CD4-positive, alpha-beta memory T cell (primary cell): Measurements from ENCODE around the gene CHRNA10. TPM values are rescaled to one million over a fixed set of nuclear protein-coding genes. Genes with fewer than 3 reads are reported as not detected.
"Not testable (repeated sequence)": the region's sequence is repeated elsewhere in the genome, so short reads cannot be mapped to it uniquely, and the experiment has no call there.

ENCODE experiments used
- CTCF ChIA-PET: fragments of 350-600 bp; sonication (Branson Sonifier 250); formaldehyde crosslinking; loops from one replicate; lab custom pipeline; 2021; ENCODE audit warnings: inconsistent platforms; ENCODE audit not compliant: partially characterized antibody; lab: Charles Lee
- POLR2A ChIA-PET: fragments of 350-600 bp; sonication (Branson Sonifier 250); formaldehyde crosslinking; loops from one replicate; lab custom pipeline; 2021; ENCODE audit not compliant: partially characterized antibody; lab: Charles Lee
- DNase-seq, 5 donors: peaks; one replicate each; pipeline versions ENCODE4 v3.0.0 to v3.0.0-alpha.2; 2020 to 2022; ENCODE audit warnings: mixed read lengths in 1 of 5
- H3K27ac ChIP-seq: one replicate; pipeline ENCODE4 v1.7.0; 2013; ENCODE audit warnings: low read depth, low read length
- H3K27me3 ChIP-seq: 2 replicates; pipeline ENCODE4 v1.7.0; 2013; ENCODE audit warnings: mild to moderate bottlenecking, low read length, moderate library complexity; ENCODE audit not compliant: insufficient read depth
- H3K36me3 ChIP-seq: 2 replicates; pipeline ENCODE4 v1.7.0; 2013; ENCODE audit warnings: mild to moderate bottlenecking, low read length, moderate library complexity; ENCODE audit not compliant: insufficient read depth
- H3K4me1 ChIP-seq: 2 replicates; pipeline ENCODE4 v1.7.0; 2013; ENCODE audit warnings: mild to moderate bottlenecking, low read length, moderate library complexity; ENCODE audit not compliant: insufficient read depth
- H3K4me3 ChIP-seq, 2 donors: one replicate each; pipeline ENCODE4 v1.7.0; 2013; ENCODE audit warnings: low read length in 2 of 2, mild to moderate bottlenecking in 1 of 2
- H3K9me3 ChIP-seq, 2 donors: one replicate each; pipeline ENCODE4 v1.7.0; 2013; ENCODE audit warnings: low read length in 2 of 2, control low read depth in 1 of 2; ENCODE audit not compliant: control insufficient read depth in 1 of 2
- H3K27ac Mint-ChIP-seq, 7 donors: one replicate each; pipeline ENCODE4 v1.8.0; 2020 to 2021; ENCODE audit warnings: mixed read lengths in 7 of 7, mild to moderate bottlenecking in 6 of 7, inconsistent platforms in 3 of 7, moderate library complexity in 3 of 7
- H3K27me3 Mint-ChIP-seq, 2 donors: one replicate each; pipeline ENCODE4 v1.8.0; 2020 to 2021; ENCODE audit warnings: mixed read lengths in 2 of 2
- H3K36me3 Mint-ChIP-seq, 2 donors: one replicate each; pipeline ENCODE4 v1.8.0; 2020 to 2021; ENCODE audit warnings: mixed read lengths in 2 of 2, inconsistent platforms in 1 of 2, mild to moderate bottlenecking in 1 of 2
- H3K4me1 Mint-ChIP-seq, 4 donors: one replicate each; pipeline ENCODE4 v1.8.0; 2020 to 2021; ENCODE audit warnings: mixed read lengths in 4 of 4, mild to moderate bottlenecking in 1 of 4
- H3K4me3 Mint-ChIP-seq, 8 donors: one replicate each; pipeline ENCODE4 v1.8.0; 2020 to 2021; ENCODE audit warnings: mixed read lengths in 8 of 8, mild to moderate bottlenecking in 7 of 8, moderate library complexity in 6 of 8, inconsistent platforms in 3 of 8
- H3K9me3 Mint-ChIP-seq, 8 donors: one replicate each; pipeline ENCODE4 v1.8.0; 2020 to 2021; ENCODE audit warnings: mixed read lengths in 8 of 8, mild to moderate bottlenecking in 5 of 8, inconsistent platforms in 3 of 8, moderate library complexity in 1 of 8
- intact Hi-C: fragments of 100-400 bp; cut with micrococcal nuclease; formaldehyde crosslinking; loops from one replicate; pipeline ENCODE4 v1.15.1; 2023
- polyA plus RNA-seq, 2 donors: library from polyadenylated mRNA; unstranded; fragments of 300-500 nt; fragmentation: Illumina TruSeq; gene quantifications; one replicate each; pipeline ENCODE4 v1.2.3, GENCODE V29; 2021
- total RNA-seq, 2 experiments: library from RNA; stranded (reverse); gene quantifications; one replicate each; pipeline ENCODE4 v1.2.3, GENCODE V29; 2021

The CHRNA10 gene
- total and polyA plus RNA-seq, 4 experiments from 2014 or later = 0.11 to 5.5 (median 4.6) TPM; not detected in 1

DNA sequence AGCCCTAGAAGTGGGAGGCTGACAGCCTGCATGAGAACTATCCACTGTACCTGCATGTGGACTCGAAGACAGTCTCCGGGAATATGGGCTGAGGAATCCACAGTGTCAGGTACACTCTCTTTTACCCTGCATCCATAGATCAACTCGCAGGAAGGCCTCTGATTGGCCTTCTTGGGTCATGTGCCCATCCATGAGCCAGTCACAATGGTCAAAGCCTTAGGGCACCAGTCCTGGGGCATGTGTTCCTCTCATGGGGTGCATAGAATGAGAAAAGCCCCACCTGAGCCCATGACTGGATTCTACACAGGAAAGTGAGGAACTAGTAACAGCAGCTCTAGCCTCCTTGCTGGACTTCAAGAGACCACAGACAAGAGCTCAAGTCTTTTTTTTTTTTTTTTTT is 15.6 kb downstream of the CHRNA10 start:
- no peak overlapping the region for H3K4me3 Mint-ChIP-seq
- H3K4me1 ChIP-seq = no peaks in the 10 kb centered on the region
- CTCF ChIA-PET = no interaction called here
- no peaks in the 10 kb centered on the region for H3K27me3 ChIP-seq
- no peak overlapping the region for H3K4me3 ChIP-seq
- H3K4me1 Mint-ChIP-seq = peaks cover 0 to 2% (median 0%) of the 10 kb centered on the region in 4 donors
- DNase-seq = no peak
- H3K36me3 Mint-ChIP-seq = no peaks in the 10 kb centered on the region
- no peaks in the 10 kb centered on the region for H3K36me3 ChIP-seq
- H3K9me3 ChIP-seq = no peaks in the 10 kb centered on the region
- H3K27ac Mint-ChIP-seq = no peak overlapping the region
- H3K27ac ChIP-seq = no peak overlapping the region
- H3K9me3 Mint-ChIP-seq = no peaks in the 10 kb centered on the region
- peaks cover 13 to 16% of the 10 kb centered on the region in 2 donors for H3K27me3 Mint-ChIP-seq
- POLR2A ChIA-PET = no interaction called here
- intact Hi-C loops = no loop called here

DNA sequence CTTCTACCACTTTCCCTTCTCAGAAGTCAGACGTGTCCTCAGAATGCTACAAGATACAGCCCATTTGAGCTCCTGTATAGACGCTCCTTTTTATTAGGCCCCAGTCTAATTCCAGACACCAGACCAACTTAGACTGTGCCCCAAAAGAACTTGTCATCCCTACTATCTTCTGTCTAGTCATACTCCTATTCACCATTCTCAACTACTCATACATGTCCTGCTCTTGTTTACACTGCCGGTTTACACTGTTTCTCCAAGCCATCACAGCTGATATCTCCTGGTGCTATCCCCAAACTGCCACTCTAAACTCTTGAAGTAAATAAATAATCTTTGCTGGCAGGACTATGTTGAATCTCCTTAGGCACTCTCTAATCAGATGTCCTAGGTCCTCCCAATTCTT is 18.7 kb downstream of the CHRNA10 start:
- H3K27ac ChIP-seq, POLR2A ChIA-PET, H3K4me1 ChIP-seq, H3K4me3 Mint-ChIP-seq, H3K36me3 Mint-ChIP-seq, DNase-seq, H3K4me3 ChIP-seq, intact Hi-C loops, H3K9me3 ChIP-seq, H3K36me3 ChIP-seq, H3K27me3 ChIP-seq, CTCF ChIA-PET, H3K4me1 Mint-ChIP-seq, H3K27ac Mint-ChIP-seq, H3K9me3 Mint-ChIP-seq: not testable (repeated sequence)
- peaks cover 31% of the 10 kb centered on the region in 2 donors for H3K27me3 Mint-ChIP-seq

DNA sequence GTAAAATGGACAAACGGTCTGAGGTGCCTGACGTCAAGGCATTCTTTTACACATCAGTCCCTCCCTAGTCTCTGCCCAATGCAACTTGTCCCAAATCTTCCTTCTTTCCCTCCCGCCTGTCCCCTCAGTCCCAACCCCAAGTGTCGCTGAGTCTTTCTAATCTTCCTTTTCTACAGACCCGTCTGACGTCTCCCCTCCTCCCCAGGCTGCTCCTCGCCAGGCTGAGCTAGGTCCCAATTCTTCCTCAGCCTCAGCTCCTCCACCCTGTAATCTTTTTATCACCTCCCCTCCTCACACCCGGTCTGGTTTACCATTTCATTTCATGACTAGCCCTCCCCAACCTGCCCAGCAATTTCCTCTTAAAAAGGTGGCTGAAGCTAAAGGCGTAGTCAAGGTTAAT is 21.8 kb downstream of the CHRNA10 start:
- H3K9me3 Mint-ChIP-seq, H3K4me1 ChIP-seq, H3K27ac ChIP-seq, CTCF ChIA-PET, H3K4me3 ChIP-seq, intact Hi-C loops, DNase-seq, H3K27me3 ChIP-seq, H3K36me3 ChIP-seq, H3K9me3 ChIP-seq, H3K27ac Mint-ChIP-seq, POLR2A ChIA-PET, H3K36me3 Mint-ChIP-seq, H3K4me1 Mint-ChIP-seq: not testable (repeated sequence)
- Mint-ChIP-seq H3K4me3 (peak overlapping the region in 1 of 8 donors; percentile 30), H3K27me3 (peaks cover 40% of the 10 kb centered on the region in 2 donors)

- H3K9me3 ChIP-seq, DNase-seq, H3K9me3 Mint-ChIP-seq, intact Hi-C loops, CTCF ChIA-PET, H3K27me3 ChIP-seq, H3K36me3 Mint-ChIP-seq, H3K4me1 ChIP-seq, H3K27ac Mint-ChIP-seq, POLR2A ChIA-PET, H3K27ac ChIP-seq, H3K4me1 Mint-ChIP-seq, H3K36me3 ChIP-seq, H3K4me3 ChIP-seq, H3K4me3 Mint-ChIP-seq: not testable (repeated sequence)
- peaks cover 40 to 42% of the 10 kb centered on the region in 2 donors for H3K27me3 Mint-ChIP-seq
Measured at GRCh38 chr11:3648843-3649242, 22.3 kb downstream of the CHRNA10 start.

- H3K36me3 ChIP-seq = no peaks in the 10 kb centered on the region
- H3K27ac Mint-ChIP-seq = no peak overlapping the region
- intact Hi-C loops = no loop called here
- no peaks in the 10 kb centered on the region for H3K9me3 ChIP-seq
- peaks cover 3 to 13% (median 9%) of the 10 kb centered on the region in 4 donors for H3K4me1 Mint-ChIP-seq
- H3K27me3 Mint-ChIP-seq = peaks cover 35 to 38% of the 10 kb centered on the region in 2 donors
- ChIA-PET CTCF (no interaction called here), POLR2A (no interaction called here)
- H3K4me3 ChIP-seq = no peak overlapping the region
- no peaks in the 10 kb centered on the region for H3K36me3 Mint-ChIP-seq
- peaks cover 5% of the 10 kb centered on the region for H3K27me3 ChIP-seq
- no peak for DNase-seq
- peaks cover 10% of the 10 kb centered on the region for H3K4me1 ChIP-seq
- no peaks in the 10 kb centered on the region for H3K9me3 Mint-ChIP-seq
- no peak overlapping the region for H3K27ac ChIP-seq
- H3K4me3 Mint-ChIP-seq = no peak overlapping the region
Measured at GRCh38 chr11:3645552-3645951, 25.6 kb downstream of the CHRNA10 start.

DNA sequence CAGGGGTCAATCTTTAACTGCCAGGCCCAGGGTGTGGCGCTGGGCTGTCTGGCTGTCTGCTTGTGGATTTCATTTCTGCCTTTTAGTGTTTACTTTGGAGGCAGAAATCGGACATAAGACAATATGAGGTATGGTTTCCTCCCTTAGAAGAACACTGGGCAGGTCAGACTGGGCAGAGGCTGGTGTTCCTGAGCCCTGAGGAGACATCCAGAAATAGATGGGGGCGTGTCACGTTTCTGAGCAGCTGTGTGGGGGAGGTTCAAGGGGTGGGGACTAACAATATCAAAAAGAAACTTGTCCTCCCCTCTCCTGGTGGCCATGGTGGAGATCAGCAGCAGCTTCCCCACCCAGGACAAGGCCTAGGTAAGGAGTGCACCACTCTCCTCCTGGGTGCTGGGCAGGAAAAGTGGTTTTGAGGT is 26.4 kb downstream of the CHRNA10 start, which contains the start of gene ART1:
TSS of gene ART1 (plus strand) at position 312 of the 419 bp plus-strand sequence. CDS start 14,086 bp downstream, outside the sequence.
- H3K9me3 ChIP-seq = no peaks in the 10 kb centered on the region
- DNase-seq = no peak
- POLR2A ChIA-PET = no interaction called here
- no peak within 1 kb of the TSS for H3K27ac Mint-ChIP-seq
- peaks cover 10% of the 10 kb centered on the region for H3K4me1 ChIP-seq
- no peaks in the 10 kb centered on the region for H3K36me3 Mint-ChIP-seq
- H3K27me3 ChIP-seq = peaks cover 5% of the 10 kb centered on the region
- H3K27ac ChIP-seq = no peak within 1 kb of the TSS
- no peaks in the 10 kb centered on the region for H3K9me3 Mint-ChIP-seq
- peaks cover 31 to 34% of the 10 kb centered on the region in 2 donors for H3K27me3 Mint-ChIP-seq
- H3K4me3 Mint-ChIP-seq = peak within 1 kb of the TSS in 2 of 8 donors; percentile 13 to 17
- H3K36me3 ChIP-seq = no peaks in the 10 kb centered on the region
- CTCF ChIA-PET = no interaction called here
- H3K4me3 ChIP-seq = no peak within 1 kb of the TSS
- intact Hi-C loops = no loop called here
- peaks cover 3 to 13% (median 9%) of the 10 kb centered on the region in 4 donors for H3K4me1 Mint-ChIP-seq

DNA sequence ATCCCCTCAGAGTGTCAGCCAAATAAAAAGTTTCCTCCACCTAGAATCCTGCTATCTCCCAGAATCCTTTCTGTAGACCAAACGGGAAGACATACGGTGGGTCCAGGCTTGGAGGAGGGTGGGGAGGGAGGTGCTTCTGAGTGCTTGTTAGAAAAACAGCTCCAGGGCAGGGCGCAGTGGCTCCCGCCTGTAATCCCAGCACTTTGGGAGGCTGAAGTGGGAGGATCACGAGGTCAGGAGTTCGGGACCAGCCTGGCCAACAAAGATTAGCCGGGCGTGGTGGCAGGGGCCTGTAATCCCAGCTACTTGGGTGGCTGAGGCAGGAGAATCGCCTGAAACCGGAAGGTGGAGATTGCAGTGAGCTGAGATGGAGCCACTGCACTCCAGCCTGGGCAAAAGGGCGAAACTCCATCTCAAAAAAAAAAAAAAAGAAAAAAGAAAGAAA is 28.1 kb downstream of the CHRNA10 start:
- H3K27ac Mint-ChIP-seq, H3K27me3 ChIP-seq, CTCF ChIA-PET, H3K36me3 Mint-ChIP-seq, intact Hi-C loops, H3K9me3 ChIP-seq, DNase-seq, H3K36me3 ChIP-seq, H3K27ac ChIP-seq, POLR2A ChIA-PET, H3K4me3 ChIP-seq, H3K9me3 Mint-ChIP-seq: not testable (repeated sequence)
- peaks cover 17 to 22% of the 10 kb centered on the region in 2 donors for H3K27me3 Mint-ChIP-seq
- H3K4me3 Mint-ChIP-seq = peak overlapping the region in 5 of 8 donors; percentile 75 to 91 (median 83)
- peaks cover 3 to 13% (median 9%) of the 10 kb centered on the region in 4 donors for H3K4me1 Mint-ChIP-seq
- peaks cover 10% of the 10 kb centered on the region for H3K4me1 ChIP-seq
